IMR-90 (cell line): ENCODE measurements around the gene ZNF571.

ENCODE experiments used
- BHLHE40 ChIP-seq: fragments of 150-350 bp; IDR thresholded peaks from 2 replicates; pipeline ENCODE4 v1.6.1; 2016; ENCODE audit warnings: mild to moderate bottlenecking, low read depth, low read length
- CEBPB ChIP-seq: IDR thresholded peaks from 2 replicates; pipeline ENCODE4 v1.6.1; 2012; ENCODE audit warnings: low read depth, low read length, improper control_type of control experiment
- FOS ChIP-seq: fragments of 150-350 bp; IDR thresholded peaks from 2 replicates; pipeline ENCODE4 v1.6.1; 2016; ENCODE audit warnings: low read depth, low read length
- MXI1 ChIP-seq: IDR thresholded peaks from 2 replicates; pipeline ENCODE4 v1.6.1; 2012; ENCODE audit warnings: low read depth, mild to moderate bottlenecking, low read length, moderate library complexity, borderline replicate concordance
- POLR2A ChIP-seq: IDR thresholded peaks from 2 replicates; pipeline ENCODE4 v1.6.1; 2012; ENCODE audit warnings: mild to moderate bottlenecking, low read depth, low read length
- RFX5 ChIP-seq: IDR thresholded peaks from 2 replicates; pipeline ENCODE4 v1.8.0; 2012; ENCODE audit warnings: low read depth, mild to moderate bottlenecking, low read length, moderate library complexity
- SMC3 ChIP-seq: fragments of 150-350 bp; IDR thresholded peaks from 2 replicates; pipeline ENCODE4 v1.6.1; 2016; ENCODE audit warnings: low read depth, mild to moderate bottlenecking, antibody characterized with exemption, low read length, moderate library complexity
- TF ChIP-seq, protein P1 (sequence below): conservative IDR thresholded peaks from 2 replicates; pipeline ENCODE4 v1.5.1; 2012; ENCODE audit warnings: mild to moderate bottlenecking, low read depth, low read length, improper control_type of control experiment

DNA sequence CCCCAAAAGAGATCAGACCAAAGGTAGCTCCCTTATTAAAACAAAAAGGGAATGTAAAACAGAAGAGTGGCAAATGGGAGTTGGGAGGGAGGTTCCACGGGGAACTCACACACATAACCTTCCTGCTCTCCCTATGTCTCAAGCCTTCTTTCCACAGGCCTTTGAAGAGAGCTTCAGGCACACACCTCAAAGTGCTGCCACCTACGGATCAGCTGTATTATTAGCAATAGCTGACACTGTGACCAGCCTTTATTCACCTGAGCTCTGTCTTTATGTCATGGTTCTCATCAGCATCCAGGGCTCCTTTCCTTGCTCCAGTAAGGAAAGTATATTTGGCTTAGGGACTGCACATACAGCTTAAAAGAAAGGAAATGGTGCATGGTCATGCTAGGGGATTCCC is 11.3 kb downstream of the ZNF571 start:
- no peak for TF ChIP-seq BHLHE40
- TF ChIP-seq, protein P1, sequence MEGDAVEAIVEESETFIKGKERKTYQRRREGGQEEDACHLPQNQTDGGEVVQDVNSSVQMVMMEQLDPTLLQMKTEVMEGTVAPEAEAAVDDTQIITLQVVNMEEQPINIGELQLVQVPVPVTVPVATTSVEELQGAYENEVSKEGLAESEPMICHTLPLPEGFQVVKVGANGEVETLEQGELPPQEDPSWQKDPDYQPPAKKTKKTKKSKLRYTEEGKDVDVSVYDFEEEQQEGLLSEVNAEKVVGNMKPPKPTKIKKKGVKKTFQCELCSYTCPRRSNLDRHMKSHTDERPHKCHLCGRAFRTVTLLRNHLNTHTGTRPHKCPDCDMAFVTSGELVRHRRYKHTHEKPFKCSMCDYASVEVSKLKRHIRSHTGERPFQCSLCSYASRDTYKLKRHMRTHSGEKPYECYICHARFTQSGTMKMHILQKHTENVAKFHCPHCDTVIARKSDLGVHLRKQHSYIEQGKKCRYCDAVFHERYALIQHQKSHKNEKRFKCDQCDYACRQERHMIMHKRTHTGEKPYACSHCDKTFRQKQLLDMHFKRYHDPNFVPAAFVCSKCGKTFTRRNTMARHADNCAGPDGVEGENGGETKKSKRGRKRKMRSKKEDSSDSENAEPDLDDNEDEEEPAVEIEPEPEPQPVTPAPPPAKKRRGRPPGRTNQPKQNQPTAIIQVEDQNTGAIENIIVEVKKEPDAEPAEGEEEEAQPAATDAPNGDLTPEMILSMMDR: no peak
- no peak for TF ChIP-seq FOS
- no peak for TF ChIP-seq POLR2A
- TF ChIP-seq SMC3: no peak
- no peak for TF ChIP-seq RFX5
- no peak for TF ChIP-seq CEBPB
- TF ChIP-seq MXI1: no peak
